Amygdala (tissue), 56 donors: ENCODE data around the gene HIGD2A.

Experiments
- DNase-seq, 56 donors: peaks; one replicate each; lab custom pipeline; 2025; lab: John Stamatoyannopoulos, UW

The HIGD2A gene

GRCh38 chr5:176414704-176415103 lies 26.2 kb downstream of the HIGD2A start:
- no peak for DNase-seq

- peak in 1 of 56 donors; percentile 16 for DNase-seq
Measured at GRCh38 chr5:176415240-176415951, 26.8 kb downstream of the HIGD2A start.

GRCh38 chr5:176415952-176416924 lies 27.7 kb downstream of the HIGD2A start, which contains the start of gene CLTB:
Gene CLTB, minus strand, starts transcription at chr5:176416539. Its CDS starts 176 bp downstream, at chr5:176416363.
- peak in 54 of 56 donors; percentile 19 to 95 (median 76) for DNase-seq

GRCh38 chr5:176416965-176417364 lies 28.4 kb downstream of the HIGD2A start:
- no peak for DNase-seq

- no peak for DNase-seq
Measured at GRCh38 chr5:176418251-176418650, 29.7 kb downstream of the HIGD2A start.

GRCh38 chr5:176420086-176420485 lies 31.5 kb downstream of the HIGD2A start:
- DNase-seq, result no peak

- DNase-seq, result no peak
Measured at GRCh38 chr5:176420972-176421544, 32.5 kb downstream of the HIGD2A start.

GRCh38 chr5:176424181-176424580 lies 35.6 kb downstream of the HIGD2A start:
- DNase-seq, result no peak

GRCh38 chr5:176425138-176425537 lies 36.6 kb downstream of the HIGD2A start:
- no peak for DNase-seq

- no peak for DNase-seq
Measured at GRCh38 chr5:176425791-176426190, 37.2 kb downstream of the HIGD2A start.

- no peak for DNase-seq
Measured at GRCh38 chr5:176426876-176427275, 38.3 kb downstream of the HIGD2A start.

- DNase-seq, result no peak
Measured at GRCh38 chr5:176427971-176428370, 39.4 kb downstream of the HIGD2A start.

- DNase-seq, result no peak
Measured at GRCh38 chr5:176429972-176430371, 41.4 kb downstream of the HIGD2A start.

- DNase-seq, result no peak
Measured at GRCh38 chr5:176432707-176433106, 44.2 kb downstream of the HIGD2A start.

GRCh38 chr5:176436656-176437055 lies 48.1 kb downstream of the HIGD2A start:
- no peak for DNase-seq

GRCh38 chr5:176438959-176439757 lies 50.6 kb downstream of the HIGD2A start:
- DNase-seq, result no peak
